ENCODE data around the gene SDR9C7.

- TF ChIP-seq CTCF (IDR thresholded peaks at IDR 0.05) (no peak), POLR2A (IDR thresholded peaks at IDR 0.05) (no peak), EP300 (IDR thresholded peaks at IDR 0.05) (no peak)
Measured at GRCh38 chr12:56941299-56942017, 7.2 kb upstream of the SDR9C7 start.
